ENCODE results near the gene AQP9.

GRCh38 chr15:58232281-58233065, 94.3 kb downstream of the AQP9 start:
- no peak for TF ChIP-seq CTCF (IDR thresholded peaks at IDR 0.05)
- no peak for TF ChIP-seq POLR2A (IDR thresholded peaks at IDR 0.05)

Measured in body of pancreas (tissue), 4 donors.